HepG2 (cell line): Measurements from ENCODE around the gene ME3. TPM values are rescaled to one million over a fixed set of nuclear protein-coding genes. Genes with fewer than 3 reads are reported as not detected.

Experiments used
- ATAC-seq: fragments of 200-7000 bp; cut with Tn5 transposase; 3 replicates; pipeline ENCODE4 v1.9.1; 2020; ENCODE audit warnings: mild to moderate bottlenecking, moderate library complexity
- BruUV-seq: library from RNA; stranded (reverse); fragments of 400-500 nt; replicated peaks from 2 replicates; lab custom pipeline; 2021; lab: Mats Ljungman, UMichigan
- CTCF ChIA-PET: fragments of 300-600 bp; formaldehyde crosslinking; extraction: SDS; loops from one replicate; lab custom pipeline; 2021; ENCODE audit warnings: low total read pairs, inconsistent platforms, low intra/inter-chr PET ratio; lab: Yijun Ruan, JAX
- POLR2A ChIA-PET: fragments of 350-600 bp; sonication (Branson Sonifier 250); formaldehyde crosslinking; loops from one replicate; lab custom pipeline; 2020; ENCODE audit warnings: antibody characterized with exemption, inconsistent platforms; lab: Yijun Ruan, JAX
- DNase-seq: peaks from one replicate; pipeline ENCODE4 v3.0.0-alpha.2; 2015; ENCODE audit warnings: low spot score
- FAIRE-seq: peaks from 3 replicates; lab custom pipeline; 2011; peaks lifted over from hg19 to GRCh38; lab: Jason Lieb, UNC
- H2AFZ ChIP-seq: one replicate; pipeline ENCODE4 v1.6.1; 2011; ENCODE audit warnings: low read length, inconsistent platforms
- H3K27ac ChIP-seq: fragments of 300-600 bp; 3 replicates; pipeline ENCODE4 v1.8.0; 2011; ENCODE audit warnings: mixed run types, mild to moderate bottlenecking, mixed read lengths, low read length, inconsistent platforms; ENCODE audit not compliant: insufficient read depth; ENCODE audit errors: extremely low read length
- H3K27me3 ChIP-seq, 2 experiments: fragments of 200-600 bp in 1 of 2; 2 replicates in 1 of 2; 3 replicates in 1 of 2; pipeline versions ENCODE4 v1.6.0 to v1.8.0; 2011; ENCODE audit warnings: low read length in 2 of 2, mild to moderate bottlenecking in 2 of 2, moderate library complexity in 2 of 2, inconsistent platforms in 1 of 2; ENCODE audit not compliant: insufficient read depth in 2 of 2, control insufficient read depth in 1 of 2
- H3K36me3 ChIP-seq, 2 experiments: fragments of 200-600 bp in 1 of 2; replicated peaks in 1 of 2; 2 replicates in 1 of 2; 3 replicates in 1 of 2; pipeline versions ENCODE4 v1.5.1 to v1.8.0; 2011; ENCODE audit warnings: low read length in 2 of 2, inconsistent platforms in 1 of 2; ENCODE audit not compliant: insufficient read depth in 2 of 2, control insufficient read depth in 1 of 2
- H3K4me1 ChIP-seq: 2 replicates; pipeline ENCODE4 v1.5.1; 2012; ENCODE audit warnings: low read length, inconsistent platforms; ENCODE audit not compliant: insufficient read depth
- H3K4me2 ChIP-seq: 2 replicates; pipeline ENCODE4 v1.6.0; 2011; ENCODE audit warnings: low read depth, low read length, inconsistent platforms
- H3K4me3 ChIP-seq, 3 experiments: fragments of 200-600 bp in 1 of 3; sonication (generic), shearing (Covaris generic) in 1 of 3; replicated peaks in 1 of 3; 2 replicates each; pipeline ENCODE4 v1.5.1; 2011 to 2016; ENCODE audit warnings: low read length in 3 of 3, inconsistent platforms in 2 of 3, low read depth in 2 of 3, mild to moderate bottlenecking in 2 of 3, control low read depth in 1 of 3, mixed read lengths in 1 of 3; ENCODE audit not compliant: insufficient read depth in 1 of 3
- H3K79me2 ChIP-seq: one replicate; pipeline ENCODE4 v1.6.1; 2011; ENCODE audit warnings: low read length, inconsistent platforms; ENCODE audit not compliant: insufficient read depth
- H3K9ac ChIP-seq: 2 replicates; pipeline ENCODE4 v1.6.0; 2011; ENCODE audit warnings: mild to moderate bottlenecking, low read depth, low read length, inconsistent platforms; ENCODE audit not compliant: insufficient read depth
- H3K9me3 ChIP-seq: 2 replicates; pipeline ENCODE4 v1.5.1; 2012; ENCODE audit warnings: mild to moderate bottlenecking, low read length
- H4K20me1 ChIP-seq: 2 replicates; pipeline ENCODE4 v1.6.0; 2011; ENCODE audit warnings: inconsistent platforms, mild to moderate bottlenecking, low read length, moderate library complexity; ENCODE audit not compliant: insufficient read depth
- HOXA7 ChIP-seq: sonication (generic); formaldehyde crosslinking; IDR thresholded peaks from 2 replicates; pipeline ENCODE4 v1.8.1; 2022; ENCODE audit warnings: mild to moderate bottlenecking, missing genetic modification reagents, moderate library complexity
- KDM6A ChIP-seq: IDR thresholded peaks from 2 replicates; pipeline ENCODE4 v1.6.1; 2016; ENCODE audit warnings: low read depth
- NRL ChIP-seq: sonication (generic); formaldehyde crosslinking; IDR thresholded peaks from 2 replicates; pipeline ENCODE4 v1.5.0; 2020; ENCODE audit warnings: missing genetic modification reagents, mild to moderate bottlenecking, moderate library complexity, borderline replicate concordance
- RXRB ChIP-seq: IDR thresholded peaks from 2 replicates; pipeline ENCODE4 v1.6.1; 2016; ENCODE audit warnings: borderline replicate concordance, missing genetic modification reagents, missing compliant biosample characterization
- SIN3A ChIP-seq: IDR thresholded peaks from 2 replicates; pipeline ENCODE4 v1.6.1; 2011; ENCODE audit warnings: low read depth, mild to moderate bottlenecking, control low read depth, low read length, borderline replicate concordance
- SIX1 ChIP-seq: sonication (generic); formaldehyde crosslinking; IDR thresholded peaks from 2 replicates; pipeline ENCODE4 v1.4.0; 2020; ENCODE audit warnings: missing genetic modification reagents, borderline replicate concordance
- ZNF609 ChIP-seq: sonication (generic); formaldehyde crosslinking; IDR thresholded peaks from 2 replicates; pipeline ENCODE4 v1.4.0; 2020; ENCODE audit warnings: mild to moderate bottlenecking, missing genetic modification reagents, borderline replicate concordance
- WGBS: methylation state at CpG from one replicate; pipeline ENCODE4 v1.1.6; 2017; ENCODE audit warnings: low lambda C conversion rate; 5-methylcytosine and 5-hydroxymethylcytosine counted together
- in situ Hi-C: cut with HindIII; loops from 2 replicates; pipeline ENCODE4 v1.10.0; 2017; ENCODE audit warnings: low pct_unique_long_range_greater_than_20kb; ENCODE audit not compliant: extremely low pct_ligation_motif_present
- intact Hi-C: fragments of 100-400 bp; cut with micrococcal nuclease; formaldehyde crosslinking; loops from one replicate; pipeline ENCODE4 v1.10.0; 2022; ENCODE audit not compliant: unreplicated experiment
- polyA plus RNA-seq, 8 experiments: library from polyadenylated mRNA; depleted of rRNA in 3 of 8; stranded (reverse) in 7 of 8; unstranded in 1 of 8; fragments of >200 nt; fragmentation: Illumina TruSeq in 4 of 8; extraction: Trizol in 4 of 8; gene quantifications; 2 replicates each; pipeline versions ENCODE4 v1.2.1 to v1.2.3, GENCODE V29; 2011 to 2016; ENCODE audit warnings: low read depth in 4 of 8, missing spikeins in 1 of 8, mixed read lengths in 1 of 8; ENCODE audit not compliant: insufficient read depth in 1 of 8
- total RNA-seq, 5 experiments: library from RNA; depleted of rRNA; stranded (reverse); fragments of >200 nt; fragmentation: Illumina TruSeq; extraction: Trizol; gene quantifications; 2 replicates each; pipeline ENCODE4 v1.2.3, GENCODE V29; 2016; ENCODE audit warnings: low read depth in 1 of 5

The ME3 gene
- total and polyA plus RNA-seq, 2 of the 13 experiments (the other 11 are each of a cell fraction or from before 2014, with no cell fraction given): not detected

- TF ChIP-seq ZNF609 (CRISPR knock-in tag) (peak; percentile 99), SIX1 (CRISPR knock-in tag) (peak; percentile 75; the same call in 1 of the 2 replicates), KDM6A (CRISPR knock-in tag) (no peak), HOXA7 (CRISPR knock-in tag) (no peak), NRL (CRISPR knock-in tag) (no peak), SIN3A (no peak), RXRB (CRISPR knock-in tag) (peak; percentile 64)
These were observed 34.1 kb upstream of the ME3 start (continued) for GRCh38 chr11:86706338-86707131.

- no peaks in the 10 kb centered on the region for H3K9me3 ChIP-seq
- H3K4me3 ChIP-seq: no peak overlapping the region
- ChIA-PET POLR2A (no interaction called here), CTCF (no interaction called here)
- H4K20me1 ChIP-seq: peaks cover 3% of the 10 kb centered on the region; the same call in 1 of the 2 replicates
- H3K27ac ChIP-seq: no peak overlapping the region
- in situ Hi-C loops (no loop called here), intact Hi-C loops (no loop called here)
- DNase-seq: no peak
- H3K79me2 ChIP-seq: no peaks in the 10 kb centered on the region
- no peak overlapping the region for H3K4me2 ChIP-seq
- no TSS peak for BruUV-seq
- H3K27me3 ChIP-seq: peaks cover 0 to 61% of the 10 kb centered on the region in 2 experiments; a peak in 3 of 5 replicates
- ATAC-seq: no peak
- no peak overlapping the region for H3K9ac ChIP-seq
- 29% methylated on average over 2 of the region's 2 CpGs for WGBS
- H2AFZ ChIP-seq: no peak overlapping the region
- H3K4me1 ChIP-seq: peaks cover 12% of the 10 kb centered on the region
- FAIRE-seq: no peak
- H3K36me3 ChIP-seq: no peaks in the 10 kb centered on the region
These were observed 32.3 kb upstream of the ME3 start for GRCh38 chr11:86704710-86705109.
